ENCODE results near the gene APBA2. TPM values are rescaled to one million over a fixed set of nuclear protein-coding genes. Genes with fewer than 3 reads are reported as not detected.

Gene APBA2
- total RNA-seq, 1 donor from 2014 or later: 35.8 TPM

DNA sequence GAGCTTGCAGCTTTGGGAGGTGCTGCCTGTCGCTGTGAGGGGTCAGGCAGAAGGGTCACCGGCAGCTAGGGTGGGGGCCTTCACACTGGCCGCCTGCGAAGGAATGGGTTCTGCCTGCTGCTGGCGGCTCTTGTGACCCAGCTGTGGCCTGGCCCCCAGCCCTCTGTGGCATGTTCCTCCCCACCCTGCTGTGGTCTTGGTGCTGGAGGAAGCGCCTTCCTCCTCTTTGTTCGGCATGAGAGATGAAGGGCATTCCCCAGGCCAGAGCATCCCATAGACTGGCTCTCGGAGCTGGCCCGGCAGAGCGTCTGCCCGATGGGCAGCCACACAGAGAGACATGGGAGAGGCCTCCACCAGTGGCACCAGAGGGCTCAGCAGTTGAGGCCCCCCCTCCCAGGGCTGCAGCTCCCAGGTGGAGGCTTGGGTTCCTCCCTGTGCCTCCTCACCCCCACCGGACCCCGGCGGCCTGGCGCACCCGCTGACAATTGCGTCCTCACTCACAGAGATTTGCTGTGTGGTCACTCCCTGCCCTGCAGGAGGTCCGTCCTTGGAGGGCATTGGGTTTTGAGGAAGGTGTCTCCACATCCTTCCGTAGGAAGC lies 221.6 kb downstream of the APBA2 start:
- Histone ChIP-seq H3K4me2 (no peak overlapping the region), H2AFZ (replicated peaks) (no peak overlapping the region), H3K27me3 (no peaks in the 10 kb centered on the region), H3K4me3 (no peak overlapping the region), H3K9ac (no peak overlapping the region), H3F3A (ENCODE audit: low read depth) (peaks cover 11% of the 10 kb centered on the region), H3K4me1 (peaks cover 10% of the 10 kb centered on the region), H3K9me3 (ENCODE audit: low read depth) (no peaks in the 10 kb centered on the region), H3K27ac (no peak overlapping the region), H3K36me3 (no peaks in the 10 kb centered on the region), H3K79me2 (ENCODE audit: low read depth) (no peaks in the 10 kb centered on the region), H4K20me1 (ENCODE audit: low read depth) (peaks cover 18% of the 10 kb centered on the region)
- H3K27me3 Mint-ChIP-seq (ENCODE audit: insufficient read depth, low read depth): peaks cover 8% of the 10 kb centered on the region
- no peak overlapping the region for H3K4me3 Mint-ChIP-seq
- peaks cover 19% of the 10 kb centered on the region for H3K4me1 Mint-ChIP-seq
- H3K27ac Mint-ChIP-seq: no peak overlapping the region
- peaks cover 20% of the 10 kb centered on the region for H3K36me3 Mint-ChIP-seq
- H3K9me3 Mint-ChIP-seq: no peaks in the 10 kb centered on the region
- DNase-seq (ENCODE audit: low spot score): no peak
- TF ChIP-seq EZH2phosphoT487 (IDR thresholded peaks at IDR 0.05): no peak
- TF ChIP-seq, protein P1, sequence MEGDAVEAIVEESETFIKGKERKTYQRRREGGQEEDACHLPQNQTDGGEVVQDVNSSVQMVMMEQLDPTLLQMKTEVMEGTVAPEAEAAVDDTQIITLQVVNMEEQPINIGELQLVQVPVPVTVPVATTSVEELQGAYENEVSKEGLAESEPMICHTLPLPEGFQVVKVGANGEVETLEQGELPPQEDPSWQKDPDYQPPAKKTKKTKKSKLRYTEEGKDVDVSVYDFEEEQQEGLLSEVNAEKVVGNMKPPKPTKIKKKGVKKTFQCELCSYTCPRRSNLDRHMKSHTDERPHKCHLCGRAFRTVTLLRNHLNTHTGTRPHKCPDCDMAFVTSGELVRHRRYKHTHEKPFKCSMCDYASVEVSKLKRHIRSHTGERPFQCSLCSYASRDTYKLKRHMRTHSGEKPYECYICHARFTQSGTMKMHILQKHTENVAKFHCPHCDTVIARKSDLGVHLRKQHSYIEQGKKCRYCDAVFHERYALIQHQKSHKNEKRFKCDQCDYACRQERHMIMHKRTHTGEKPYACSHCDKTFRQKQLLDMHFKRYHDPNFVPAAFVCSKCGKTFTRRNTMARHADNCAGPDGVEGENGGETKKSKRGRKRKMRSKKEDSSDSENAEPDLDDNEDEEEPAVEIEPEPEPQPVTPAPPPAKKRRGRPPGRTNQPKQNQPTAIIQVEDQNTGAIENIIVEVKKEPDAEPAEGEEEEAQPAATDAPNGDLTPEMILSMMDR (IDR thresholded peaks at IDR 0.05): no peak
- TF ChIP-seq EZH2 (IDR thresholded peaks at IDR 0.05): no peak

DNA sequence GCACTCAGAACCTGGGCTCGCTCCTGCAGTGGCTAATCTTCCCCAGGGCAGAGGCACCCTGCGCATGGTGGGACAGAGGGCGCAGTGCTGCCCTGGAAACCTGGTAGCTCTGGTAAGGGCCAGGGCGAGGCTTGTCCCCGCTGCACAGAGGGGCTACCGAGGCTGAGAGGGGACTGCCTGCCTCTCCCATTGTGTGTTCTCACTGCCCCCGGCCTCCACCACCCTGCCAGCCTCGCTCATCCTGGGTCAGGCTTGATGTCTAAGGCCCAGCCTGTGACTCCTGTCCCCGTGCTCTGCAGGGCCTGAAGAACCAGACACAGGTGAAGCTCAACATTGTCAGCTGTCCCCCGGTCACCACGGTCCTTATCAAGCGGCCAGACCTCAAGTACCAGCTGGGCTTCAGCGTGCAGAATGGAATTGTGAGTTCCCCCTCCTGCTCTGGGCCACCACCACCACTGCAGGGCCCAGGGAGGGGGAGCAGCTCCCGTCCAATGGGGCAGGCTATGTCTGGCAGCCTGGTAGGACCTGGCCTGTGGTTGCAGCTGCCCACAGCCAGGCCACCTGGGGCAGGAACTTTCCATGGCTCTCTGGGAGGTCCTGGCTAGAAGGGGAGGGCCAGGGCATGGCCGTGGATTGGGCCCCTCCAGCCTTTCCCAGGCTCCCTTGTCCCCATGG lies 222.3 kb downstream of the APBA2 start:
- Histone ChIP-seq H4K20me1 (ENCODE audit: low read depth) (peaks cover 15% of the 10 kb centered on the region), H3K4me3 (no peak overlapping the region), H3K27me3 (no peaks in the 10 kb centered on the region), H3K79me2 (ENCODE audit: low read depth) (no peaks in the 10 kb centered on the region), H3K4me2 (no peak overlapping the region), H3K27ac (no peak overlapping the region), H3K4me1 (peaks cover 10% of the 10 kb centered on the region), H3K9ac (no peak overlapping the region), H2AFZ (replicated peaks) (no peak overlapping the region), H3K36me3 (no peaks in the 10 kb centered on the region), H3K9me3 (ENCODE audit: low read depth) (no peaks in the 10 kb centered on the region), H3F3A (ENCODE audit: low read depth) (peaks cover 4% of the 10 kb centered on the region)
- TF ChIP-seq EZH2phosphoT487 (IDR thresholded peaks at IDR 0.05) (no peak), EZH2 (IDR thresholded peaks at IDR 0.05) (no peak)
- TF ChIP-seq, protein P1 (IDR thresholded peaks at IDR 0.05): no peak
- DNase-seq (ENCODE audit: low spot score): no peak
- H3K9me3 Mint-ChIP-seq: no peaks in the 10 kb centered on the region
- peaks cover 7% of the 10 kb centered on the region for H3K27me3 Mint-ChIP-seq (ENCODE audit: insufficient read depth, low read depth)
- H3K4me1 Mint-ChIP-seq: peaks cover 20% of the 10 kb centered on the region
- no peak overlapping the region for H3K4me3 Mint-ChIP-seq
- peaks cover 16% of the 10 kb centered on the region for H3K36me3 Mint-ChIP-seq
- no peak overlapping the region for H3K27ac Mint-ChIP-seq

DNA sequence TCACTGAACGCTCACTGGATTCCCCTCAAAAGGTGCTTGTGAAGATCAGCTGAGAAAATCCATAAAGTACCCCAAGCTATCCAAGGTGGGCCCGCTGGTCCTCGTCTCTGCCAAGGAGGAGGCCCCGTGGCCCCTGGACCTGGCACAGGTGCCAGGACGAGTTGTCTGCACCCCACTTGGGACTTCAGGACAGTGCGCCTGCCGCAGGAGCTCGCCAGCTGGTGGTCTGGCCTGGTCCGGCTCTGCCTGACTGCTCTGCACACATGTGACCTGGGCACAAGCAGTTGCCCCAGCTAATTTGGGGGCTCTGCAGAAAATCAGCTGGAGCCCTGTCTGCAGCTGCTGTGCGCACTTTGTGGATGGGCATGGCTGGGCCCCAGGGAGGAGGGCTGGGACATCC lies 224.0 kb downstream of the APBA2 start:
- Histone ChIP-seq H4K20me1 (ENCODE audit: low read depth) (peaks cover 1% of the 10 kb centered on the region), H3K4me2 (no peak overlapping the region), H3K36me3 (no peaks in the 10 kb centered on the region), H3K9ac (no peak overlapping the region), H3K9me3 (ENCODE audit: low read depth) (no peaks in the 10 kb centered on the region), H3K27me3 (no peaks in the 10 kb centered on the region), H3K79me2 (ENCODE audit: low read depth) (no peaks in the 10 kb centered on the region), H3K27ac (no peak overlapping the region), H2AFZ (replicated peaks) (no peak overlapping the region), H3K4me1 (peaks cover 5% of the 10 kb centered on the region), H3F3A (ENCODE audit: low read depth) (no peaks in the 10 kb centered on the region), H3K4me3 (no peak overlapping the region)
- peaks cover 27% of the 10 kb centered on the region for H3K4me1 Mint-ChIP-seq
- peaks cover 7% of the 10 kb centered on the region for H3K27me3 Mint-ChIP-seq (ENCODE audit: insufficient read depth, low read depth)
- TF ChIP-seq, protein P1 (IDR thresholded peaks at IDR 0.05): no peak
- TF ChIP-seq EZH2 (IDR thresholded peaks at IDR 0.05) (no peak), EZH2phosphoT487 (IDR thresholded peaks at IDR 0.05) (no peak)
- H3K36me3 Mint-ChIP-seq: peaks cover 13% of the 10 kb centered on the region
- H3K9me3 Mint-ChIP-seq: no peaks in the 10 kb centered on the region
- no peak overlapping the region for H3K27ac Mint-ChIP-seq
- H3K4me3 Mint-ChIP-seq: no peak overlapping the region
- DNase-seq (ENCODE audit: low spot score): no peak
